SK-N-MC (cell line): ENCODE results near the gene CALR3.

Experiments used
- DNase-seq: peaks from one replicate; pipeline ENCODE4 v3.0.0-alpha.2; 2011; ENCODE audit warnings: low read depth, low spot score
- H3K27ac ChIP-seq: fragments of 200-600 bp; sonication (generic); 2 replicates; pipeline ENCODE4 v1.5.1; 2016; ENCODE audit warnings: mixed run types
- H3K36me3 ChIP-seq: fragments of 200-600 bp; sonication (generic); 2 replicates; pipeline ENCODE4 v1.6.1; 2017; ENCODE audit warnings: antibody characterized with exemption, low read length, mixed read lengths; ENCODE audit not compliant: insufficient read depth
- H3K4me3 ChIP-seq: fragments of 200-600 bp; sonication (generic); 2 replicates; pipeline ENCODE4 v1.5.1; 2016
- H3K9ac ChIP-seq: fragments of 200-600 bp; sonication (generic); 2 replicates; pipeline ENCODE4 v1.8.0; 2017; ENCODE audit warnings: mixed run types, mixed read lengths; ENCODE audit not compliant: insufficient read length
- H3K9me3 ChIP-seq: fragments of 200-600 bp; sonication (generic); 2 replicates; pipeline ENCODE4 v1.6.1; 2017; ENCODE audit warnings: low read depth, mild to moderate bottlenecking, antibody characterized with exemption, low read length, moderate library complexity, mixed read lengths
- EZH2 ChIP-seq: fragments of 200-600 bp; sonication (generic); IDR thresholded peaks from one replicate; pipeline ENCODE4 v1.6.1; 2017; ENCODE audit warnings: antibody characterized with exemption
- FOXP2 ChIP-seq: optimal IDR thresholded peaks from 2 replicates; pipeline ENCODE3; 2011; ENCODE audit warnings: mild to moderate bottlenecking, moderate library complexity; ENCODE audit not compliant: insufficient read depth; ENCODE audit errors: extremely low read length, control extremely low read depth
- POLR2AphosphoS5 ChIP-seq: IDR thresholded peaks from 2 replicates; pipeline ENCODE4 v1.6.1; 2012; ENCODE audit warnings: mild to moderate bottlenecking, low read depth, low read length, borderline replicate concordance

CALR3 gene

DNA sequence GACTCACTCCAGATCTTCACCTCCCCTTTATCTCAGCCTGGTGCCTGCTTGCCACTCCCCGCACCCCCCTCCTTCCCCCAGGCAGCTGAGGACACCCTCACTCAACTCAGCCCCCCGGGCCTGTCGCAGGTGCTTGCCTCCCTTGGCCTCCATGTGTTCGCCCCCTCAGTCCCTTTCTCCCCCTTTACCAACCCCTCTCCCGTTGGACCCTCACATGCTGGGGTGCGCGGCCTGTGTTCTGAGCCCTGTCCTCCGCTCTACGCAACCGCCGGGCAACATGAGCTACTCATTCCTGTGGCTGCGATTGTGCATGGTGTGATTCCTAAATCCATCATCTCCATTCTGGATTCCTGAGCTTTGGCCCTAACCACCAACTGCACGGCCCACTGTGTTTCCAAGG, 41.1 kb upstream of the CALR3 start:
- Histone ChIP-seq H3K9ac (no peak overlapping the region), H3K36me3 (peaks cover 93% of the 10 kb centered on the region), H3K9me3 (no peaks in the 10 kb centered on the region), H3K4me3 (no peak overlapping the region), H3K27ac (no peak overlapping the region)
- no peak for DNase-seq
- TF ChIP-seq FOXP2 (no peak), EZH2 (no peak), POLR2AphosphoS5 (no peak)

DNA sequence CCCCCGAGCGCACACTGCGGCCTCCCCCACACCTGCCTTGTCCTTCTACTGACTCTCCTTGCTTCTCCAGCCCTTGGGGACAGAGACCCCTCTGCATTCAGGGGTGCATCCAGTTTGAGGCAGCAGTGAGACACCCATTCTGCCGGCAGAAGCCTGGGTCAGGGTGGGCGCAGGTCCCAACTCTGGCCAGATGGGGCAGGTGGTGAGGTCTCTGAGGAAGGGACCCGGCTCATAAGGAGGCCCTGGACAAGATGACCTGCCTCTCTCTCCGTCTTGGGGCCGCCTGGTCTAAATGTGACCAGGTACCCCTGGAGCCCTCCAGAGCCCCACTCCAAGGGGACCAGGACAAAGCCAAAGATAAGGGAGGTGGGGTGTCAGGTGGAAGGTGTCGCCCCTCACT, 40.2 kb upstream of the CALR3 start:
- no peak for DNase-seq
- no peaks in the 10 kb centered on the region for H3K9me3 ChIP-seq
- H3K4me3 ChIP-seq: no peak overlapping the region
- H3K36me3 ChIP-seq: peaks cover 100% of the 10 kb centered on the region
- no peak for TF ChIP-seq POLR2AphosphoS5
- no peak for TF ChIP-seq EZH2
- no peak for TF ChIP-seq FOXP2
- no peak overlapping the region for H3K9ac ChIP-seq
- no peak overlapping the region for H3K27ac ChIP-seq

- no peaks in the 10 kb centered on the region for H3K9me3 ChIP-seq
- H3K27ac ChIP-seq: no peak overlapping the region
- H3K36me3 ChIP-seq: peaks cover 100% of the 10 kb centered on the region
- H3K4me3 ChIP-seq: no peak overlapping the region
- no peak for TF ChIP-seq POLR2AphosphoS5
- TF ChIP-seq EZH2: no peak
- no peak for TF ChIP-seq FOXP2
- no peak overlapping the region for H3K9ac ChIP-seq
- no peak for DNase-seq
Measured at GRCh38 chr19:16535381-16535780, 39.4 kb upstream of the CALR3 start.

GRCh38 chr19:16532440-16533234, 36.7 kb upstream of the CALR3 start:
- no peak for TF ChIP-seq EZH2
- no peak for TF ChIP-seq POLR2AphosphoS5
- no peak for TF ChIP-seq FOXP2

GRCh38 chr19:16531380-16531669, 35.4 kb upstream of the CALR3 start:
- Histone ChIP-seq H3K9ac (no peak overlapping the region), H3K27ac (no peak overlapping the region), H3K36me3 (peaks cover 97% of the 10 kb centered on the region), H3K4me3 (no peak overlapping the region), H3K9me3 (no peaks in the 10 kb centered on the region)
- no peak for DNase-seq
- no peak for TF ChIP-seq POLR2AphosphoS5
- TF ChIP-seq FOXP2: no peak
- TF ChIP-seq EZH2: no peak

More at GRCh38 chr19:16532440-16533234, 36.7 kb upstream of the CALR3 start:
- Histone ChIP-seq H3K27ac (no peak overlapping the region), H3K4me3 (no peak overlapping the region), H3K36me3 (peaks cover 99% of the 10 kb centered on the region), H3K9ac (no peak overlapping the region), H3K9me3 (no peaks in the 10 kb centered on the region)
- no peak for DNase-seq

DNA sequence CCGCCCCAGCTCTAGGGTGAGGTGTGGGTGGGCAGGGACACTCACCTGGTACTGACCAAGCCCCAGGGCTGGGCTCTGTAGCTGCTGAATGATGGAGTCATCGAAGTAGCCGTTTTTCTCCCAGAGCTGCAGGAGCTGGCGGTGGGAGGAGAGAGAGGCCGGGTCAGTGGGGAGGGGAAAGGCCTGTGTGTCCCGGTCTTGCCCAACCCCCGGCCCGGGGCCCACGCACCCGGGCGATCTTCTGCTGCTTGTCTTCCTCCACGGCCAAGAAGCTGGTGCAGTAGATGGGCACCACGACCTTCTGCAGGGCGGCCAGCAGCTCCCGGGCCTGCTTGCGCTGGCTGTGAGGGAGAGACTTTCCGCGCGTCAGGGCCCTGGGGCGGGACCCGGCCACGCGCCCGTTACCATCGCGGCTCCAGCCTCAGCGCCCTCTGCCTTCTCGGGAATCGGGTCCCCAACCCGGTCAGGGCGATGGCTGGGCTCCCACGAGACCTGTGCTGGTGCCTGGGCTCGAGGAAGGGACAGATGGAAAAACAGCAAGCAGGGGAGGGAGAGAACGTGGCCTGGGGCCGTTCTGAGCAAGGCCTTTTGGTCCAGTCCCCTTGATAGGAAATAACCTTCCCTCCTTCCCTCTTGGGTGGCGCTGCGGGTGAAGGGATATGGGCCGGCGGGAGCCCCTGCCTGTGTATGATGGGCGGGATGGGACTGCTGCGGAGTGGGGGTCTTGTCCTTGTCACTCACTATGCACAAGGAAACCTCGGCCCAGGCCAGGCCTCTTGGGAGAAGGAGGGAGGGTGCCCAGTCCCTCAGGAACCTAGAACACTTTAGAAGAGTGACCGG, 34.8 kb upstream of the CALR3 start:
- Histone ChIP-seq H3K4me3 (no peak overlapping the region), H3K9me3 (no peaks in the 10 kb centered on the region), H3K27ac (no peak overlapping the region), H3K36me3 (peaks cover 97% of the 10 kb centered on the region), H3K9ac (no peak overlapping the region)
- no peak for DNase-seq
- no peak for TF ChIP-seq POLR2AphosphoS5
- no peak for TF ChIP-seq EZH2
- no peak for TF ChIP-seq FOXP2

DNA sequence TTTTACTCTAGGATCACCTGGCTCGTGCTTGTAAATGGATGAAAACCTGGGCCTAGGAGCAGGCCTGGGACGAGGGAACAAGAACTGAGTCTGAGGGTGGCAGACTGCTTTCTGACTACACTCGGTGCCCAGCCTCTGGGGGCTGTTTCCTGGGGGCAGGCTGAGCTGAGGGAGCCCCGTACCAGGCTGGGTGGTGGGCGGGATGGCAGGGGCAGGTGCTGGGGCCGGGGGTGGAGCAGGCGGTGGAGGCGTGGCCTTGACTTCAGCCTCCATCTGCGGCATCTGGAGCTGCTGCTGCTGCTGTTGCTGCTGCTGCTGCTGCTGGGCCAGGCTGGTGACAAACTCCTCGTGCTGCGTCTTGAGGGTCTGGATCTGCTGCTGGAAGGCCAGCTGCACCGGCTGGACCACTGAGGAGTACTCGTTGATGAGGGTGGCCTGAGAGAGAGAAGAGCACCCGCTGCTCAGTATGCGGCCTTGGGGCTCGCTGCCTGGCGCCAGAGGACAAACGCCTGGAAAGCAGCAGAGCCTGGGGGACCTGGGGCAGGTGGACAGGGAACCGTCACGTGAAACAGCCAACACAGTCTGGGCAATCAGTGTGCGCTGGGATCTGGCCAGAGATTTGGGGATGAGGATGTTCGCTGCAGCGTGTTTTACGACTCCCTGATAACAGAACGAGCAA, 33.6 kb upstream of the CALR3 start:
- TF ChIP-seq EZH2: no peak
- no peak for TF ChIP-seq POLR2AphosphoS5
- TF ChIP-seq FOXP2: no peak
- DNase-seq: no peak
- Histone ChIP-seq H3K9me3 (no peaks in the 10 kb centered on the region), H3K36me3 (peaks cover 96% of the 10 kb centered on the region), H3K4me3 (no peak overlapping the region), H3K27ac (no peak overlapping the region), H3K9ac (no peak overlapping the region)

DNA sequence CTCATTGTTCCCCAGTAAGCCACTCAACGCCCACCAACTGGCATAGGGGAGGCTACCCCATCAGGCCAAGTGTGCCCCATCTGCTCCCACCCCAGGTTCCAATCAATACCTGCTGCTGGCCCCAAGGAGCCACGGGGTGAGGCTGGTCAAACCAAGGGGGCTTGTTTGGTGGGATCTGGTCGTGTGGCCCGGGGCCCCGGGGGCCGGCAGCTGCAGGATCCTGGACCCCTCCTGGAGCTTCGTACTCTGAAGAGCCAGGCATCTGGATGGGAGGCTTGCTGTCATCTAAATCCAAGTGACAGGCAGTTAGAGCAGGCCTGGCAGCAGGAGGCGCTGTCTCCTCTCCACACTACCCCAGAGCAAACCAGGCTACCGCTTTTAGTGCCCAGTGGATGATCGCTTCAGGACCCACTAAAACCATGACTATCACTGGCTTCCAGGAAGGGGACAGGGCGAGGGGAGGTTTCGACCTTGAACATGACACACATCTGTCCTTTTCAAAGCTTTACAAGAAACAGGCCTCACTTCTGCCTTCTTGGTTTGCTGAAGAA, 32.1 kb upstream of the CALR3 start:
- Histone ChIP-seq H3K9me3 (no peaks in the 10 kb centered on the region), H3K36me3 (peaks cover 93% of the 10 kb centered on the region), H3K9ac (no peak overlapping the region), H3K27ac (no peak overlapping the region), H3K4me3 (no peak overlapping the region)
- TF ChIP-seq EZH2 (no peak), FOXP2 (no peak), POLR2AphosphoS5 (no peak)
- DNase-seq: no peak
